NCI-H1105 (cell line): ENCODE results near the gene ZNF182.
A peak's percentile ranks its signal among the peaks of the same experiment; 100 is the strongest.
"Not testable (repeated sequence)": the region's sequence is repeated elsewhere in the genome, so short reads cannot be mapped to it uniquely, and the experiment has no call there.

Experiments
- DNase-seq: peaks from one replicate; lab custom pipeline; 2025; lab: John Stamatoyannopoulos, UW

The ZNF182 gene

DNA sequence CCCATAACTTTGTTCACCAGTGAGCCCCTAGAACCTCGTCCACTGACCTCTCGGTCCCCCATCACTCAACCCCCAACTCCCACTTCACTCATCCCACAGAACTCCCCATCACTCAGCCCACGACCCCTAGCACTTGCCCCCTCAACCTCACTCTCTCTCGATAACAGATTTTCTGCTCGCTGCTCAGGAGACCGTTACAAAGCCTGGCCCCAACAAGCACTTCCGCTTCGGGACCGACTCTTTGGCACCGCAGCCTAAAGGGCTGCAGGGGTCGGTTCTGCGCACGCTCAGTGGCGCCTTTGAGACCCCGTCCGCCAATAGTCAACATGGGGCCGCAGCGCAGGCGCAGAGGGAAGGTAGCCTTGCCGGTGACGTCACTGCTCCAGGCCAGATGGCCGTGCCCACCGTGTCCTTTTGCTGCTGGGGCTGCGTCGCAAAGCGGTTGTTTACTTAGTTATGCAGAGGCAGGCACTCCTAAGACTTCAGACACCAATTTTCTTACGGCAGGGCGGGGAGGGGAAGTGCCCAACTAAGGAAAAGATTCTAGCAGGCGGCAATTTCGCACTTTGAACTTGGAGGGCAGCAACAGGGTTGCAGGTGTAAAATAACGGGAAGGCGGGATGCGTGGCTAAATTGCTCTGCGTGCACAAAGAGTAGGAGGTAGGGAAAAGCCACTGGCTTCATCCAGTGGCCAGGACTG, at the start of gene ZNF182:
Gene ZNF182 (minus strand): TSS at position 232 of the 700 bp plus-strand sequence. CDS start 1,380 bp downstream, outside the sequence.
- DNase-seq: peak; percentile 92

DNA sequence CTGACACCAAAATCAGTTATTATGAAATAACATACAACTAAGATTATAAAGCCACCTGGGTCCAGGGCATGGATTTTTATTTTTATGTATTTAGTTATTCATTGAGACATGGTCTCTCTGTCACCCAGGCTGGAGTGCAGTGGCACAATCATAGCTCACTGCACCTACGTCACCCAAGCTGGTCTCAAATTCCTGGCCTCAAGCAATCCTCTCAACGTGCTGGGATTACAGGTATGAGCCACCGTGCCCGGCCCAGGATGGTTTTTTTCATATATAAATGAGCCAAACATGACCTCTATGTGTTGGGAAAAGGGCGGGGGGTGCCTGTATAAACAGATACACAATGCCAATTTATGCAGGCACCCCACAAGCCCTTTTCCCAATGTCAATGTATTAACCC, 43.1 kb upstream of the ZNF182 start:
- no peak for DNase-seq

GRCh38 chrX:48045410-48046311, 41.9 kb upstream of the ZNF182 start:
- no peak for DNase-seq

DNA sequence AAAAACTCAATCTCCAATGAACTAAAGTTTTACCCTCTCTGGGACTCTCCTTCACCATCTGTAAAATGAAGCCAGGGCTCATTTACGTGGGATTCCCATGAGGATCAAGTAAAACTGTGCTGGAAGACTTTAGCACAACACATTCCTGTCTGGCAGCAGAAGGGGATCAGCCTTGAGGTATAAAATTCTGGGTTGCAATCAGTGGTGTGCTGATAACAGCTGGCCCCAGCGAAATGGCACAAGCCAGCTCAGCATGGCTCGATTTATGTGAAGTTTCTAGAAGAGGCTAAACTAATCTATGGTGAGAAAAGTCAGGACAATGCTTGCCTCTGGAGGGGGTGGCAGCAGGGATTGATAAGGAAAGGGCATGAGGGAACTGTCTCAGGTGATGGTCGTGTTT, 39.3 kb upstream of the ZNF182 start:
- DNase-seq: no peak

DNA sequence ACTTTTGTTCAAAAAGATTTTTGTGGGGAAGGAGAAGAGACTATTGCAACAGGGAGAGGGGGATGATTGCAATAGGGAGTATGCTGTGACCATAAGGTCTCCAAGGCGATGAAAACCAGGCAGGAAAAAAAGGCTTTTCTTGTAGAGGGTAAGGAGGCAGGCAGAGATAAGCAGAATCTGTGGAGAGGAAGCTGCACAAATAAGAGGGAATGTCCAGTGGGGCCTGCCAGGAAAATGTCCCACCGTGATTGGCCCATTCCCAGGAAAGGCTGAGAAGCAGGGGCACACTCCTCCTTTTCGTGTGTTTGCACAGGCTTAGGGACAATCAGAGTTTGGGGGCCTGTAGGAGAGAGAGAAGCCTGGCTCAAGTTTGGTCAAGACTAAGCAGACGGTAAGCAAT, 32.1 kb upstream of the ZNF182 start:
- DNase-seq: no peak

DNA sequence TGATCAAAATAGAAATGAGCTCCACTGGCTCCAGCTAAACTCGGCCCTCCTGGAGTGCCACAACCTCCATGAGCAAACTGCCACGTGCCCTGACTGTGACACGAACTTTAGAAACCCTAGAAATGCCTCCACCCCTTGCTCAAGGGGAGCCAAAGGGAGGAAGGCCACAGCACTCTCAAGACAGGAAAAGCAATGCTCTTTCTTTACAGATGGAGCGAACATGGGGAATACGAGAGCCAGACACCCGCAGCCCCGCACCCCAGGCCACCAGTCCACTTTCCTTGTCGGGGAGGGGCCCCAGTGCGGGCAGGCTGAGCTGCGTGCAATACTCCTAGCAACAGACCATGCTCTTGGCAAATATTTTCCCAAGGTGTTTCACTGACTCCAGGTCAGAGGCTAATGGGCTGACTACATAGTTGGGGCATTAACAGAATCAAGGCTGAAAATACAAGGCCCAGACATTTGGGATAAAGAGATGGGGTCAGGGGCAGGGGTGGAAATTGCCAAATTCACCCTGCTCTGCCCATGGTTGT, 26.9 kb upstream of the ZNF182 start:
- not testable (repeated sequence) for DNase-seq

DNA sequence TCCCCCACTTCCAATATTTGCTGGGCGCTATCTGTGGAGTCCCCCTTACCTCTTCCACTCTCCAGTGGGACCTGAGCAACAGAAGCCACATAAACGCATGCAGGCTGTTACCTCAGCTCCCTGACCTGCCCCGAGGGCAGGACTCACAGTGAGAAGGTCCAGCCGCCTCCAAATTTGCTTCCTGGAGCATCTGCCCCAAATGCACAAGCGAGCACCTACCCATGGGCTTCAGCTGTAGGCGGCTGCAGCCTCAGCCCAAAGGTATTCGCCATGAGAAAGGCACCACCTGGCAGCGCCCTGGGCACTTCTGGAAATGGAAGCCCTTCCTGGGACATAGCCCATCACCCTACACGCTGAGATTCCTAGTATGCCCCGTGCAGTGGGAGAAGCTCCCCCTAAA, 26.4 kb upstream of the ZNF182 start:
- DNase-seq: no peak

DNA sequence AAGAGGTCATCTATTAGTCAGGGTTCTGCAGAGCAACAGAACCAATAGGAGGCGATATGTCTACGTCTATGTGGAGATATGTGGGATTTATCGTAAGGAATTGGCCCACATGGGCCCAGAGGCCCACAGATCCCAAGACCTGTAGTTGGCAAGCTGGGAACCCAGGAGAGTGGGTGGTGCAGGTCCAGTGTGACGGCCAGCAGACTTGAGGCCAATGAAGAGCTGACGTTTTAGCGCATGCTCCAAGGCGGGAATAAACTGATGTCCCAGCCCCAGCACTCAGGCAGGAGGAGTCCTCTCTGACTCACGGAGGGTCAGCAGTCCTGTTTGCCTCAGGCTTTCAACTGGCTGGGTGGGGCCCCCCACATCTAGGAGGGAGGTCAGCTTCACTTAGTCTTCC, 24.3 kb upstream of the ZNF182 start:
- no peak for DNase-seq

DNA sequence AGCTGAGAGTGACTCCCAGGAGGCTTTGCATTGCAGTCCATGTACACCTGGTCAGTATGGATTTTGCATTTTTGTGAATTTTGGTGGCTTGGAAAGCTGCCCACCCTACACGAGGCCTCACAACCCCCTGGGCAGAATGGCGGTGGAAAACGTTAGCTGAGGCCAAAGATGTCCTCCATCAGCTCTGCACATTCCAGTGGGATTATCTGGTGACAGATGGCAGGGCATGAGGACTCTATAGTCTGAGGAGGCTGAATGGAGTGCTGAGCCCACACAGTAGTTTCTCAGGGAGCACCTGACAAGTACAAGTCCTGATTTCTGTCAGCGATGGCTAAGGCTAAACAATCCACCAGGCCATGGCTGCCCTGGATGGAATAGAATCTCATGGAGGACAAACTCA, 23.8 kb upstream of the ZNF182 start:
- DNase-seq: not testable (repeated sequence)

GRCh38 chrX:48025561-48025960, 21.8 kb upstream of the ZNF182 start:
- DNase-seq: peak; percentile 45

DNA sequence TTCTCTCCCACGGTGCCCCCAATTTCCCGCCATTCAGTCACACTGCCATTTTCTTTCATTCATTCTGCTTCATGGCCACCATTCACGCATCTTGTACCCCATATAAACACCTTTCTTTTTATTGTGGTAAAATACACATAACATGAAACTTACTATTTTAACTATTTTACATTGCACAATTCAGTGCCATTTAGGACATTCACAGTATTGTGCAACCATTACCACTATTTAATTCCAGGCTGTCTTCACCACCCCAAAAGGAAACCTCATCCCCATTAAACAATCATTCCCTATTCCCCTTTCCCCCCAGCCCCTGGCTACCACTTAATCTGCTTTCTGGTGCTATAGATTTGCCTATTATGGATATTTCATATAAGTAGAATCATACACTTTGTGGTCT, 18.9 kb upstream of the ZNF182 start:
- DNase-seq: no peak

GRCh38 chrX:48022100-48022499, 18.3 kb upstream of the ZNF182 start:
- DNase-seq: no peak

DNA sequence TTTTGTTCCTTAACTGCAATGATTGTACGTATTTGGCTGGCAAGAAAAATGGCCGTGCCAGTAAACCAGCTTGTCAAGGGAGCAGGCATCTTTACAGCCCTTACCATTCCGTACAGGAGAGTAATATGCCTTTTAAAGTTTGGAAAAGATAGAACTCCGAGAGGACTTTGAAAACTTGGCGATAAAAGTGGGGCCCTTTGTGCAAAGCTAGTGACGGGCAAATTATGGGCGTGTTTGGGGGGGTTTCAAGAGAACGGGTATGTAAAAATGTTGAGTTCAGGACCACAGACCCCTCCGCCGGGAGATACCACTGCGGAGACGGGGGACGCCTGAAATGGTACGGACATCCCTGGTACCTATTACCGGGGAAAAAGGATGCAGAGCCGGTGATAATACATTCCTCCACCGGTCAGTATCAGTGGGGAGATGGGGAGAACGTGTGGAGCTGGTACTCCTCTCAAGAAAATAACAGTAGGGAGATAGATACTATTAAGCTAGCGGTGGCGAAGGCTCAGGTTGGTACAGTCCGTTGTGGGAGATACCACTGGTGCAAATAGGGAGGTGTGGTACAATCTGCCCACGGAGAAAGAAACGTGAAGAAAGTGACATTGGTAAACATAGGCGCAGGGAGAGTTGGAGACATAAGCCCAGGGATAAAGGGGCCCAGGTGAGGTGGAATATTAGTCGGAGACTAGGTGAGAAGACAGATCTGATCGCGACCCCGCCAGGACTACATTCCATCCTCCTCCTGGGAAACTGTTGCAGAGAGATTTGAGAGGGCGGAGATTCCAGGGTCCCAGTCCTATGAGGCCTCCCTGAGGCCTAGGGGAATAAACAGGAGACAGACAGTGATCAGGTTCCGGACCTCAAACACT, 17.5 kb upstream of the ZNF182 start:
- peak; percentile 50 for DNase-seq

GRCh38 chrX:48020472-48020871, 16.7 kb upstream of the ZNF182 start:
- not testable (repeated sequence) for DNase-seq

DNA sequence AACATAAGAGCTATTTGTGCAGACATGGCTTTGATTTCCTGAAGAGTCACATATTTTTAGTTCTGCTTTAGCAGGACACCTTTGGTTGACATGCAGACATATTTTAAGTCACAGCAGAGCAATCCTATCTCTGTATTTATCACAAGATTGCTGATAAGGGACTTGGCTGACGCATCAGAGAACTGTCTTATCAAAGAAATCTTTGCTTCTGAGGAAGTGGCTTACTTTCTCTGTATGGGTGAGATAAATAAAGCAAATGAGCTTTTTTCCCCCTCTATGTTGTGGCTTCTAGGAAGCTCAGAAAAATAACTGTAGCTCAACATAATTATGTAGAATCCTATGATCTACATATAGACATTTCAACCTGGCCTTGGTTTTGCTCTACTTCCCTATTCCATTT, 16.1 kb upstream of the ZNF182 start:
- not testable (repeated sequence) for DNase-seq

DNA sequence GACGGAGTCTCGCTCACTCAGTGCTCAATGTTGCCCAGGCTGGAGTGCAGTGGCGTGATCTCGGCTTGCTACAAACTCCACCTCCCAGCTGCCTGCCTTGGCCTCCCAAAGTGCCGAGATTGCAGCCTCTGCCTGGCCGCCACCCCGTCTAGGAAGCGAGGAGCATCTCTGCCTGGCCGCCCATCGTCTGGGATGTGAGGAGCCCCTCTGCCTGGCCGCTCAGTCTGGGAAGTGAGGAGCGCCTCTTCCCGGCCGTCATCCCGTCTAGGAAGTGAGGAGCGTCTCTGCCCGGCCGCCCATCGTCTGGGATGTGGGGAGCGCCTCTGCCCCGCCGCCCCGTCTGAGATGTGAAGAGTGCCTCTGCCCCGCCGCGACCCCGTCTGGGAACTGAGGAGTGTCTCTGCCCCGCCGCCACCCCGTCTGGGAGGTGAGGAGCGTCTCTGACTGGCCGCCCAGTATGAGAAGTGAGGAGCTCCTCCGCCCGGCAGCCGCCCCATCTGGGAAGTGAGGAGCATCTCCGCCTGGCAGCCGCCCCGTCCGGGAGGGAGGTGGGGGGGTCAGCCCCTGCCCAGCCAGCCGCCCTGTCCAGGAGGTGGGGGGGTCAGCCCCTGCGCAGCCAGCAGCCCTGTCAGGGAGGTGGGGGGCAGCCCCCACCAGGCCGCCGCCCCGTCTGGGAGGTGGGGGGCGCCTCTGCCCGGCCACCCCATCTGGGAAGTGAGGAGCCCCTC, 13.0 kb upstream of the ZNF182 start:
- not testable (repeated sequence) for DNase-seq

GRCh38 chrX:48009445-48009960, 5.7 kb upstream of the ZNF182 start:
- DNase-seq: not testable (repeated sequence)

- DNase-seq: not testable (repeated sequence)
Observed at GRCh38 chrX:48006688-48007087, 2.9 kb upstream of the ZNF182 start, which contains the start of gene SPACA5. SPACA5 (plus strand) TSS chrX:48006988; CDS start chrX:48007803, 815 bp downstream.

- no peak for DNase-seq
Observed at GRCh38 chrX:48003367-48003757, 427 bp downstream of the ZNF182 start.

- no peak for DNase-seq
Observed at GRCh38 chrX:48002929-48003328, 860 bp downstream of the ZNF182 start.

- no peak for DNase-seq
Observed at GRCh38 chrX:48002319-48002718, 1.5 kb downstream of the ZNF182 start.
